ENCODE results near the gene CHSY3.
A peak's percentile ranks its signal among the peaks of the same experiment; 100 is the strongest.

The CHSY3 gene

DNA sequence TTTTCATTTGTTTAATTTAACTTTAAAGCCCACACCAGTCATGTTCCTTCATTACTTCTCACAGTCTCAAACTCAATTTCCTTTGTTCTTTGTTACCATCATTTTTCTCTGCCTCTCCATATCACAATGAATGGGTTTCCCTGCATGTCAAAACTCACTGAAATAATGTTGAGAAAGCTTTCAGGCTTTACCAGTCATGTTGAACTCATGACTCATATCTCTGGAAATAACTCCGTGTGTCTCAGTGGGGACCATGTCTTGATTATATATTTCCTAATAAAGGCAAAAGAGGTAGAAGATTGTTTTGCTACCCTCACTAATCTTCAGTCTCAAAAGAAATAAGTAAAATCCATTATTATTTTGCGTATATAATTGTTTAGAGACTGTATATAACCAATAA is 231.2 kb downstream of the CHSY3 start:
- Histone ChIP-seq H3K18ac (ENCODE audit: low read length) (no peak overlapping the region), H2AK5ac (ENCODE audit: low read depth, low read length) (no peak overlapping the region), H3K79me1 (ENCODE audit: low read depth, low read length) (no peaks in the 10 kb centered on the region), H2BK15ac (ENCODE audit: low read length) (no peak overlapping the region), H4K8ac (ENCODE audit: low read depth, low read length) (no peak overlapping the region), H3K36me3 (replicated peaks in 1 of 2; ENCODE audit: control insufficient read depth in 2 of 2, insufficient read depth in 2 of 2, low read length in 2 of 2) (no peaks in the 10 kb centered on the region), H2BK120ac (ENCODE audit: low read depth, low read length) (no peak overlapping the region), H3K27me3 (ENCODE audit: control insufficient read depth in 3 of 3, insufficient read depth in 3 of 3, low read depth in 1 of 3, low read length in 3 of 3) (no peaks in the 10 kb centered on the region), H2AFZ (ENCODE audit: low read length) (no peak overlapping the region), H3K23ac (ENCODE audit: low read depth, low read length, poor library complexity) (no peak overlapping the region), H3K4me2 (ENCODE audit: insufficient read depth, low read length, poor library complexity, severe bottlenecking) (no peak overlapping the region), H3K9me3 (replicated peaks in 1 of 2; ENCODE audit: control insufficient read depth in 2 of 2, insufficient read depth in 1 of 2, low read depth in 1 of 2, low read length in 2 of 2) (peaks cover 0 to 2% of the 10 kb centered on the region in 2 donors), H3K9ac (ENCODE audit: low read depth, low read length, poor library complexity) (no peak overlapping the region), H4K91ac (ENCODE audit: low read depth, low read length, poor library complexity) (no peak overlapping the region), H3K4ac (ENCODE audit: low read length) (no peak overlapping the region), H3K4me3 (ENCODE audit: low read length in 2 of 2) (no peak overlapping the region), H2BK5ac (ENCODE audit: low read length) (no peak overlapping the region), H3K4me1 (ENCODE audit: control insufficient read depth in 2 of 2, insufficient read depth in 1 of 2, low read depth in 1 of 2, low read length in 2 of 2) (no peaks in the 10 kb centered on the region), H3K27ac (replicated peaks; ENCODE audit: low read length) (no peak overlapping the region), H3K14ac (ENCODE audit: low read length) (no peak overlapping the region), H2BK12ac (ENCODE audit: low read length) (no peak overlapping the region)
- WGBS, 2 donors (ENCODE audit: extremely low coverage in 2 of 2, insufficient read length in 2 of 2, insufficient replicate concordance in 1 of 2) = no CpG with 5 or more reads among the region's 2 CpGs
- DNase-seq (ENCODE audit: low spot score) = no peak

DNA sequence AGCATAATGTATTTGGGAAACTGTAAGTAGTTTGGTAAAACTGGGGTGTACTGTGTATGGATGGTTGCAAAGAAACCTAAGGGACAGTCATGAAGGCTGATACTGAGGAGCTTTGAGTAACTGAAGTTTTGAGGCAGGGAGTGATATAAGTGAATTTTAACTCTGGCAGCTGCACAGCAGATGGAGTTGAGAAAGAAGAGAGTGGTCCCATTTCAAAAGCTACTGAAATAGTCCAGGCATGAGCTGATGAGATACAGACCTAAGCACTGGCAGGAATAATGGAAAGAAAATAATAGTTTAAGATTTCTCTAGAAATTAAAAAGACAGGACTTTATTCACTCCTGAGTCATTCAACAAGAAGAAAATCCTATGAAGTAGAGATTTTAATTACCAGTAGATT is 232.0 kb downstream of the CHSY3 start:
- H2BK12ac ChIP-seq (ENCODE audit: low read length) = no peak overlapping the region
- H3K4ac ChIP-seq (ENCODE audit: low read length) = no peak overlapping the region
- no peaks in the 10 kb centered on the region for H3K36me3 ChIP-seq (replicated peaks in 1 of 2; ENCODE audit: control insufficient read depth in 2 of 2, insufficient read depth in 2 of 2, low read length in 2 of 2)
- no peak overlapping the region for H3K4me2 ChIP-seq (ENCODE audit: insufficient read depth, low read length, poor library complexity, severe bottlenecking)
- no peak overlapping the region for H4K91ac ChIP-seq (ENCODE audit: low read depth, low read length, poor library complexity)
- H2AFZ ChIP-seq (ENCODE audit: low read length) = no peak overlapping the region
- H3K27me3 ChIP-seq (ENCODE audit: control insufficient read depth in 3 of 3, insufficient read depth in 3 of 3, low read depth in 1 of 3, low read length in 3 of 3) = no peaks in the 10 kb centered on the region
- no peak overlapping the region for H4K8ac ChIP-seq (ENCODE audit: low read depth, low read length)
- H3K14ac ChIP-seq (ENCODE audit: low read length) = no peak overlapping the region
- H2BK120ac ChIP-seq (ENCODE audit: low read depth, low read length) = no peak overlapping the region
- peaks cover 0 to 2% of the 10 kb centered on the region in 2 donors for H3K9me3 ChIP-seq (replicated peaks in 1 of 2; ENCODE audit: control insufficient read depth in 2 of 2, insufficient read depth in 1 of 2, low read depth in 1 of 2, low read length in 2 of 2)
- no peak overlapping the region for H3K4me3 ChIP-seq (ENCODE audit: low read length in 2 of 2)
- no peak overlapping the region for H3K18ac ChIP-seq (ENCODE audit: low read length)
- H2BK5ac ChIP-seq (ENCODE audit: low read length) = no peak overlapping the region
- H3K79me1 ChIP-seq (ENCODE audit: low read depth, low read length) = no peaks in the 10 kb centered on the region
- no peak overlapping the region for H3K9ac ChIP-seq (ENCODE audit: low read depth, low read length, poor library complexity)
- H3K27ac ChIP-seq (replicated peaks; ENCODE audit: low read length) = no peak overlapping the region
- no peaks in the 10 kb centered on the region for H3K4me1 ChIP-seq (ENCODE audit: control insufficient read depth in 2 of 2, insufficient read depth in 1 of 2, low read depth in 1 of 2, low read length in 2 of 2)
- no peak for DNase-seq (ENCODE audit: low spot score)
- H3K23ac ChIP-seq (ENCODE audit: low read depth, low read length, poor library complexity) = no peak overlapping the region
- no peak overlapping the region for H2AK5ac ChIP-seq (ENCODE audit: low read depth, low read length)
- H2BK15ac ChIP-seq (ENCODE audit: low read length) = no peak overlapping the region

DNA sequence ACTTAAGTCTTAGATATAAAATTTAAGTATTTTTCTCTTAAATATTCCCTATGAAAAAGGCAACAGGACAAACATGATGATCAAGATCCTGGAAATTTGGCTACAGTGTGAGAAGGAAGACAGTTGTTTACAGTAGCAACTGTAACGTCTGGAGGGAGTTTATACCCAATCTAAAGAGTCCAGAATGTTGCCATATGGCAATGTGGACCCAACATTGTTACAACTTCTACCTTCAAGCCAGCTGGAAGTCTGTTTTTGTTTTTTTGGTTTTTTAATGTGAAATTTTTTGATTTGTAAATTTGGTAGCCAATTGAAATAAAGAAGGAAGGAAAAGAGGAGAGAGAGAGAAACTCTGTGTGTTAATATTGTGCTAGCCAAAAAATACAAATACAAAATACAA is 233.4 kb downstream of the CHSY3 start:
- H3K27me3 ChIP-seq (ENCODE audit: control insufficient read depth in 3 of 3, insufficient read depth in 3 of 3, low read depth in 1 of 3, low read length in 3 of 3) = no peaks in the 10 kb centered on the region
- H2BK5ac ChIP-seq (ENCODE audit: low read length) = no peak overlapping the region
- H3K36me3 ChIP-seq (replicated peaks in 1 of 2; ENCODE audit: control insufficient read depth in 2 of 2, insufficient read depth in 2 of 2, low read length in 2 of 2) = no peaks in the 10 kb centered on the region
- no peak overlapping the region for H2BK120ac ChIP-seq (ENCODE audit: low read depth, low read length)
- no peak overlapping the region for H3K9ac ChIP-seq (ENCODE audit: low read depth, low read length, poor library complexity)
- H3K27ac ChIP-seq (replicated peaks; ENCODE audit: low read length) = no peak overlapping the region
- no peak overlapping the region for H3K4me3 ChIP-seq (ENCODE audit: low read length in 2 of 2)
- H3K23ac ChIP-seq (ENCODE audit: low read depth, low read length, poor library complexity) = no peak overlapping the region
- H3K18ac ChIP-seq (ENCODE audit: low read length) = no peak overlapping the region
- DNase-seq (ENCODE audit: low spot score) = no peak
- no peak overlapping the region for H3K4me2 ChIP-seq (ENCODE audit: insufficient read depth, low read length, poor library complexity, severe bottlenecking)
- H3K4me1 ChIP-seq (ENCODE audit: control insufficient read depth in 2 of 2, insufficient read depth in 1 of 2, low read depth in 1 of 2, low read length in 2 of 2) = no peaks in the 10 kb centered on the region
- H3K79me1 ChIP-seq (ENCODE audit: low read depth, low read length) = no peaks in the 10 kb centered on the region
- H2AFZ ChIP-seq (ENCODE audit: low read length) = no peak overlapping the region
- no peak overlapping the region for H2BK12ac ChIP-seq (ENCODE audit: low read length)
- H3K9me3 ChIP-seq (replicated peaks in 1 of 2; ENCODE audit: control insufficient read depth in 2 of 2, insufficient read depth in 1 of 2, low read depth in 1 of 2, low read length in 2 of 2) = peaks cover 0 to 2% of the 10 kb centered on the region in 2 donors
- no peak overlapping the region for H4K8ac ChIP-seq (ENCODE audit: low read depth, low read length)
- WGBS, 2 donors (ENCODE audit: extremely low coverage in 2 of 2, insufficient read length in 2 of 2, insufficient replicate concordance in 1 of 2) = no CpG with 5 or more reads among the region's 1 CpG
- H2AK5ac ChIP-seq (ENCODE audit: low read depth, low read length) = no peak overlapping the region
- H4K91ac ChIP-seq (ENCODE audit: low read depth, low read length, poor library complexity) = no peak overlapping the region
- H3K4ac ChIP-seq (ENCODE audit: low read length) = no peak overlapping the region
- no peak overlapping the region for H3K14ac ChIP-seq (ENCODE audit: low read length)
- H2BK15ac ChIP-seq (ENCODE audit: low read length) = no peak overlapping the region

DNA sequence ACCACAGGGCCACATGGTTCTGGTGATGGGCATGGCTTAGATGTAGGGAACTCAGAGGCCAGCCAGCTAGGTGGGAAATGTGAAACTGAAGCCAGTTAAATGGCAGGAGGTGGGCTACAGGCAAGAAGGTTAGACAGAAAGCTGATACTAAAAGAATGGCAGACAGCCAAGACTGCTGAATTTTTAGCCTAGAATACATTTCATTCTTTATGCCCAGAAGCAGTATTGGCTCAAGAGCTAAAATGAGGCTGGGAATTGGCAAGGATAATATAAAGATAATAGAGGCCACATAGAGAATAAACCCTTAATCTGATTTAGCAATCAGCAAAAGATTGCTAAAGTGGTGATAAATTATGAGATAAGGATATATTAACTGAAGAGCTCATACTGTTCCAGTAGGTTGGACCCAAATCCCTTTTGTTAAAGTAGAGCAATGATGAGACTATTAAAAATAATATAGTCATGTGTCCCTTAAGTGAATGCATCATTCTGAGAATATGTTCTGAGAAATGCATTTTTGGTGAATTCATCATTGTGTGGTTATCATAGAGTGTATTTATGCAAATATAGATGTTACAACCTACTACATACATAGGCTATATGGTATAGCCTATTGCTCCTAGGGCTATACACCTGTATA is 234.3 kb downstream of the CHSY3 start:
- Histone ChIP-seq H3K79me1 (ENCODE audit: low read depth, low read length) (no peaks in the 10 kb centered on the region), H4K8ac (ENCODE audit: low read depth, low read length) (no peak overlapping the region), H2BK15ac (ENCODE audit: low read length) (no peak overlapping the region), H2BK120ac (ENCODE audit: low read depth, low read length) (no peak overlapping the region), H2BK5ac (ENCODE audit: low read length) (no peak overlapping the region), H2AFZ (ENCODE audit: low read length) (no peak overlapping the region), H3K14ac (ENCODE audit: low read length) (no peak overlapping the region), H2BK12ac (ENCODE audit: low read length) (no peak overlapping the region), H2AK5ac (ENCODE audit: low read depth, low read length) (no peak overlapping the region), H3K23ac (ENCODE audit: low read depth, low read length, poor library complexity) (no peak overlapping the region), H3K4me3 (ENCODE audit: low read length in 2 of 2) (no peak overlapping the region), H3K4me1 (ENCODE audit: control insufficient read depth in 2 of 2, insufficient read depth in 1 of 2, low read depth in 1 of 2, low read length in 2 of 2) (no peaks in the 10 kb centered on the region), H3K18ac (ENCODE audit: low read length) (peak overlapping the region; percentile 74), H3K27ac (replicated peaks; ENCODE audit: low read length) (no peak overlapping the region), H3K4ac (ENCODE audit: low read length) (no peak overlapping the region), H4K91ac (ENCODE audit: low read depth, low read length, poor library complexity) (no peak overlapping the region), H3K27me3 (ENCODE audit: control insufficient read depth in 3 of 3, insufficient read depth in 3 of 3, low read depth in 1 of 3, low read length in 3 of 3) (no peaks in the 10 kb centered on the region), H3K36me3 (replicated peaks in 1 of 2; ENCODE audit: control insufficient read depth in 2 of 2, insufficient read depth in 2 of 2, low read length in 2 of 2) (no peaks in the 10 kb centered on the region), H3K4me2 (ENCODE audit: insufficient read depth, low read length, poor library complexity, severe bottlenecking) (no peak overlapping the region), H3K9me3 (replicated peaks in 1 of 2; ENCODE audit: control insufficient read depth in 2 of 2, insufficient read depth in 1 of 2, low read depth in 1 of 2, low read length in 2 of 2) (peaks cover 0 to 2% of the 10 kb centered on the region in 2 donors), H3K9ac (ENCODE audit: low read depth, low read length, poor library complexity) (no peak overlapping the region)
- no peak for DNase-seq (ENCODE audit: low spot score)

Measured in neuronal stem cell (in vitro differentiated cells).